Activated naive CD4-positive, alpha-beta T cell treated with anti-CD3 and anti-CD28 coated beads, Interleukin-2, amount 50 U/mL, for 16 hours (primary cell): Measurements from ENCODE around the gene DLK1.

Experiments
- DNase-seq: peaks from one replicate; pipeline ENCODE4 v3.0.0-alpha.2; 2020

The DLK1 gene

GRCh38 chr14:100715803-100716202, 10.9 kb upstream of the DLK1 start:
- no peak for DNase-seq

- DNase-seq = no peak
Observed at GRCh38 chr14:100717386-100717785, 9.3 kb upstream of the DLK1 start.

- DNase-seq = no peak
Observed at GRCh38 chr14:100719976-100720520, 6.6 kb upstream of the DLK1 start.

GRCh38 chr14:100721568-100721967, 5.1 kb upstream of the DLK1 start:
- no peak for DNase-seq

GRCh38 chr14:100722367-100722766, 4.3 kb upstream of the DLK1 start:
- no peak for DNase-seq

- DNase-seq = no peak
Observed at GRCh38 chr14:100723135-100723829, 3.4 kb upstream of the DLK1 start.

GRCh38 chr14:100723830-100724437, 2.8 kb upstream of the DLK1 start:
- no peak for DNase-seq

- no peak for DNase-seq
Observed at GRCh38 chr14:100724536-100724935, 2.2 kb upstream of the DLK1 start.

- no peak for DNase-seq
Observed at GRCh38 chr14:100725587-100726387, 905 bp upstream of the DLK1 start.

GRCh38 chr14:100727086-100727872, 587 bp downstream of the DLK1 start:
- DNase-seq = no peak

- DNase-seq = no peak
Observed at GRCh38 chr14:100727873-100728240, 1.2 kb downstream of the DLK1 start.

- DNase-seq = no peak
Observed at GRCh38 chr14:100728962-100729361, 2.3 kb downstream of the DLK1 start.

- DNase-seq = no peak
Observed at GRCh38 chr14:100729982-100730381, 3.3 kb downstream of the DLK1 start.

- DNase-seq = no peak
Observed at GRCh38 chr14:100730581-100730980, 3.9 kb downstream of the DLK1 start.

- no peak for DNase-seq
Observed at GRCh38 chr14:100731011-100731670, 4.4 kb downstream of the DLK1 start.

- DNase-seq = no peak
Observed at GRCh38 chr14:100731846-100732765, 5.4 kb downstream of the DLK1 start.

- no peak for DNase-seq
Observed at GRCh38 chr14:100732766-100733100, 6.0 kb downstream of the DLK1 start.

GRCh38 chr14:100733152-100733850, 6.6 kb downstream of the DLK1 start:
- no peak for DNase-seq

GRCh38 chr14:100734031-100734990, 7.6 kb downstream of the DLK1 start:
- no peak for DNase-seq

- no peak for DNase-seq
Observed at GRCh38 chr14:100735271-100735670, 8.6 kb downstream of the DLK1 start.
